SU-DHL-6 (cell line): ENCODE data around the gene PEX5.

Source experiments
- H2AFZ ChIP-seq: fragments of 200-600 bp; sonication (generic); 2 replicates; pipeline ENCODE4 v1.6.1; 2014; ENCODE audit warnings: low read depth, mild to moderate bottlenecking, moderate library complexity, mixed read lengths, antibody characterized with exemption, low read length; ENCODE audit not compliant: severe bottlenecking
- H3F3A ChIP-seq: fragments of 200-600 bp; shearing (Covaris generic); 2 replicates; pipeline ENCODE4 v1.6.0; 2016; ENCODE audit warnings: antibody characterized with exemption, mild to moderate bottlenecking; ENCODE audit not compliant: insufficient read depth
- H3K27ac ChIP-seq: fragments of 200-600 bp; sonication (generic); 2 replicates; pipeline ENCODE4 v1.5.1; 2016; ENCODE audit warnings: low read depth, mild to moderate bottlenecking, low read length, moderate library complexity, mixed read lengths
- H3K27me3 ChIP-seq: fragments of 200-600 bp; sonication (generic), shearing (Covaris generic); 2 replicates; pipeline ENCODE4 v1.6.0; 2014; ENCODE audit warnings: mild to moderate bottlenecking, low read length
- H3K36me3 ChIP-seq: fragments of 200-600 bp; sonication (generic); 2 replicates; pipeline ENCODE4 v1.6.1; 2014; ENCODE audit warnings: mild to moderate bottlenecking, low read length, mixed read lengths
- H3K4me2 ChIP-seq: fragments of 300-600, 200-600 bp; shearing (Covaris generic), sonication (generic); 2 replicates; pipeline ENCODE4 v1.6.0; 2014; ENCODE audit warnings: low read length, low read depth, mild to moderate bottlenecking; ENCODE audit not compliant: poor library complexity, severe bottlenecking
- H3K4me3 ChIP-seq: fragments of 200-600 bp; sonication (generic); 2 replicates; pipeline ENCODE4 v1.5.1; 2014; ENCODE audit warnings: antibody characterized with exemption, low read length, mild to moderate bottlenecking, mixed read lengths; ENCODE audit not compliant: insufficient read depth, poor library complexity, severe bottlenecking
- H3K79me2 ChIP-seq: fragments of 200-600 bp; sonication (generic); 2 replicates; pipeline ENCODE4 v1.6.1; 2014; ENCODE audit warnings: mild to moderate bottlenecking, low read length, moderate library complexity; ENCODE audit not compliant: insufficient read depth
- H3K9ac ChIP-seq: fragments of 200-600 bp; sonication (generic); 2 replicates; pipeline ENCODE4 v1.7.0; 2014; ENCODE audit warnings: mild to moderate bottlenecking, low read length
- H3K9me2 ChIP-seq: fragments of 200-600 bp; sonication (generic); replicated peaks from 2 replicates; pipeline ENCODE4 v1.6.1; 2014; ENCODE audit warnings: low read length; ENCODE audit not compliant: insufficient read depth
- H3K9me3 ChIP-seq: fragments of 200-600 bp; sonication (generic); 2 replicates; pipeline ENCODE4 v1.6.1; 2014; ENCODE audit warnings: low read length, mixed read lengths; ENCODE audit not compliant: insufficient read depth
- H4K20me1 ChIP-seq: fragments of 200-600 bp; sonication (generic); 2 replicates; pipeline ENCODE4 v1.6.1; 2014; ENCODE audit warnings: low read depth, mild to moderate bottlenecking, antibody characterized with exemption, low read length, moderate library complexity, mixed read lengths
- CTCF ChIP-seq: fragments of 200-600 bp; sonication (generic); IDR thresholded peaks from one replicate; pipeline ENCODE4 v1.5.1; 2017; ENCODE audit warnings: antibody characterized with exemption, mild to moderate bottlenecking, low read length, moderate library complexity; ENCODE audit not compliant: insufficient read depth, poor library complexity, severe bottlenecking
- EZH2phosphoT487 ChIP-seq: fragments of 200-600 bp; sonication (generic), shearing (Covaris generic); conservative IDR thresholded peaks from 2 replicates; pipeline ENCODE4 v1.6.1; 2018; ENCODE audit warnings: mild to moderate bottlenecking, antibody characterized with exemption, low read length, moderate library complexity, mixed read lengths

The PEX5 gene

GRCh38 chr12:7158781-7159609 is 30.5 kb upstream of the PEX5 start:
- H3K4me3 ChIP-seq, result no peak overlapping the region
- no peak overlapping the region for H3K9ac ChIP-seq
- H3K4me2 ChIP-seq, result no peak overlapping the region
- no peaks in the 10 kb centered on the region for H4K20me1 ChIP-seq
- no peaks in the 10 kb centered on the region for H3F3A ChIP-seq
- no peak overlapping the region for H3K27ac ChIP-seq
- H3K36me3 ChIP-seq, result no peaks in the 10 kb centered on the region
- no peaks in the 10 kb centered on the region for H3K27me3 ChIP-seq
- no peaks in the 10 kb centered on the region for H3K9me2 ChIP-seq
- no peaks in the 10 kb centered on the region for H3K9me3 ChIP-seq
- TF ChIP-seq EZH2phosphoT487, result no peak
- TF ChIP-seq CTCF, result no peak
- H2AFZ ChIP-seq, result no peak overlapping the region
- no peaks in the 10 kb centered on the region for H3K79me2 ChIP-seq

DNA sequence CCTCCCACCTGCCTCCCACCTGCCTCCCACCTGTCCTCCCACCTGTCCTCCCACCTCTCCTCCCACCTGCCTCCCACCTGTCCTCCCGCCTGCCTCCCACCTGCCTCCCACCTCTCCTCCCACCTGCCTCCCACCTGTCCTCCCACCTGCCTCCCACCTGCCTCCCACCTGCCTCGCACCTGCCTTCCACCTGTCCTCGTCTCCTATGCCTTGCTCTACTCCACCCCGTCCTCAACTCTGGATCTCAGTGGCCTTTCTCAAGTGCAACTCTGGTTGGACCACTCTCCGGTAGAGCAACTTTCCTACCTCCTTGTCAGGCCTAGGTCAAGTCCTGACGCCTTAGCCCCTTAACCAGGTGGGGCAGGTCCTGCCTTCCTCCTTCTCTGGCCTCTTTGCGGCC is 29.3 kb upstream of the PEX5 start:
- Histone ChIP-seq H3K9me2 (no peaks in the 10 kb centered on the region), H3K79me2 (no peaks in the 10 kb centered on the region), H3K27ac (no peak overlapping the region), H3K4me3 (no peak overlapping the region), H3K36me3 (no peaks in the 10 kb centered on the region), H3K9me3 (no peaks in the 10 kb centered on the region; the same call in 1 of the 2 replicates), H3F3A (no peaks in the 10 kb centered on the region), H3K4me2 (no peak overlapping the region), H4K20me1 (no peaks in the 10 kb centered on the region), H3K9ac (no peak overlapping the region), H3K27me3 (no peaks in the 10 kb centered on the region), H2AFZ (no peak overlapping the region)
- no peak for TF ChIP-seq CTCF
- TF ChIP-seq EZH2phosphoT487, result no peak

DNA sequence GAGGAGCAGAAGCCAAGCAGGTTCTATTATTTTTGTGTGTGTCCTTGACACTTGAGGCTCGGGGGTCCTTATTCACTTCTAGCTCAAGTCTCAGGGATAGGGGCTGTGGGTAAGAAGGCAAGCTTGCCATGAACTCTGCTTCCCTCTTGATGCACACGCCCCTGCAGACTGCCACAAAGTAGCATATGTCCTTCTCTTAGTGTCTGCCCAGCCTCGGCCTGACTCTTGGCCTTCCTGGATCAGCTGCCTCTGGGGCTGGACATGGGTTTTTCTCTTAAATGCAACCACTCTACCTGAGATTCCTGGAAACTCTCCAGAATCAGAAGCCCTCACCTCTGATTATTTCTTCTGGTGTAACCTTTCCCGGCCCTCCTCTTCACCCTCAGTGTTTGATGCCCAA is 28.2 kb upstream of the PEX5 start:
- no peak overlapping the region for H3K4me3 ChIP-seq
- H3K27ac ChIP-seq, result no peak overlapping the region
- H3K27me3 ChIP-seq, result no peaks in the 10 kb centered on the region
- H3F3A ChIP-seq, result no peaks in the 10 kb centered on the region
- no peak overlapping the region for H3K9ac ChIP-seq
- no peaks in the 10 kb centered on the region for H3K36me3 ChIP-seq
- no peak overlapping the region for H3K4me2 ChIP-seq
- peaks cover 4% of the 10 kb centered on the region; the same call in 1 of the 2 replicates for H3K9me3 ChIP-seq
- no peak for TF ChIP-seq EZH2phosphoT487
- TF ChIP-seq CTCF, result no peak
- H3K79me2 ChIP-seq, result no peaks in the 10 kb centered on the region
- H4K20me1 ChIP-seq, result no peaks in the 10 kb centered on the region
- H2AFZ ChIP-seq, result no peak overlapping the region
- H3K9me2 ChIP-seq, result no peaks in the 10 kb centered on the region
